ENCODE measurements around the gene PIGV. TPM values are rescaled to one million over a fixed set of nuclear protein-coding genes. Genes with fewer than 3 reads are reported as not detected.
A peak's percentile ranks its signal among the peaks of the same experiment; 100 is the strongest.

Gene PIGV
- total RNA-seq, 2 donors from 2014 or later = 13.5 to 22.9 TPM

GRCh38 chr1:26750428-26750827, 37.3 kb upstream of the PIGV start:
- Histone ChIP-seq H3K4me1 (ENCODE audit: control insufficient read depth in 1 of 2, low read depth in 2 of 2) (peaks cover 38 to 82% of the 10 kb centered on the region in 2 donors), H3K9me3 (no peaks in the 10 kb centered on the region), H3K27me3 (replicated peaks; ENCODE audit: insufficient read depth) (no peaks in the 10 kb centered on the region), H3K27ac (peak overlapping the region; percentile 30 to 62), H3K36me3 (peaks cover 4% of the 10 kb centered on the region), H3K4me3 (no peak overlapping the region)
- DNase-seq (ENCODE audit: low spot score) = no peak
- ATAC-seq (ENCODE audit: insufficient number of reproducible peaks, low FRiP score, low read depth) = no peak
- no peak for TF ChIP-seq CTCF (IDR thresholded peaks at IDR 0.05)

- Histone ChIP-seq H3K27ac (no peak overlapping the region), H3K27me3 (replicated peaks; ENCODE audit: insufficient read depth) (no peaks in the 10 kb centered on the region), H3K4me1 (ENCODE audit: control insufficient read depth in 1 of 2, low read depth in 2 of 2) (peaks cover 29 to 63% of the 10 kb centered on the region in 2 donors), H3K9me3 (no peaks in the 10 kb centered on the region), H3K36me3 (no peaks in the 10 kb centered on the region), H3K4me3 (no peak overlapping the region)
- ATAC-seq (ENCODE audit: insufficient number of reproducible peaks, low FRiP score, low read depth) = no peak
- no peak for TF ChIP-seq CTCF (IDR thresholded peaks at IDR 0.05)
- DNase-seq (ENCODE audit: low spot score) = no peak
These were observed 35.2 kb upstream of the PIGV start for GRCh38 chr1:26752519-26752918.

- ATAC-seq (ENCODE audit: insufficient number of reproducible peaks, low FRiP score, low read depth) = no peak
- Histone ChIP-seq H3K9me3 (no peaks in the 10 kb centered on the region), H3K27me3 (replicated peaks; ENCODE audit: insufficient read depth) (no peaks in the 10 kb centered on the region), H3K4me3 (no peak overlapping the region), H3K4me1 (ENCODE audit: control insufficient read depth in 1 of 2, low read depth in 2 of 2) (peaks cover 15 to 45% of the 10 kb centered on the region in 2 donors), H3K27ac (peak overlapping the region in 1 of 2 donors; percentile 26), H3K36me3 (no peaks in the 10 kb centered on the region)
- TF ChIP-seq CTCF (IDR thresholded peaks at IDR 0.05) = no peak
- DNase-seq (ENCODE audit: low spot score) = no peak
These were observed 33.5 kb upstream of the PIGV start for GRCh38 chr1:26754086-26754874.

GRCh38 chr1:26758358-26758757, 29.4 kb upstream of the PIGV start:
- Histone ChIP-seq H3K36me3 (peaks cover 24% of the 10 kb centered on the region), H3K27me3 (replicated peaks; ENCODE audit: insufficient read depth) (no peaks in the 10 kb centered on the region), H3K4me1 (ENCODE audit: control insufficient read depth in 1 of 2, low read depth in 2 of 2) (peaks cover 3 to 12% of the 10 kb centered on the region in 2 donors), H3K27ac (no peak overlapping the region), H3K4me3 (no peak overlapping the region), H3K9me3 (no peaks in the 10 kb centered on the region)
- no peak for TF ChIP-seq CTCF (IDR thresholded peaks at IDR 0.05)
- ATAC-seq (ENCODE audit: insufficient number of reproducible peaks, low FRiP score, low read depth) (no peak), DNase-seq (ENCODE audit: low spot score) (no peak)

- Histone ChIP-seq H3K27ac (no peak overlapping the region), H3K27me3 (replicated peaks; ENCODE audit: insufficient read depth) (no peaks in the 10 kb centered on the region), H3K9me3 (no peaks in the 10 kb centered on the region), H3K4me1 (ENCODE audit: control insufficient read depth in 1 of 2, low read depth in 2 of 2) (peaks cover 0 to 5% of the 10 kb centered on the region in 2 donors), H3K36me3 (peaks cover 27% of the 10 kb centered on the region), H3K4me3 (no peak overlapping the region)
- TF ChIP-seq CTCF (IDR thresholded peaks at IDR 0.05) = no peak
- no peak for ATAC-seq (ENCODE audit: insufficient number of reproducible peaks, low FRiP score, low read depth)
- no peak for DNase-seq (ENCODE audit: low spot score)
These were observed 28.2 kb upstream of the PIGV start for GRCh38 chr1:26759531-26759930.

Measured in thoracic aorta (tissue), 2 donors.